ENCODE data around the gene NELL1. TPM values are rescaled to one million over a fixed set of nuclear protein-coding genes. Genes with fewer than 3 reads are reported as not detected.

Gene NELL1
- total RNA-seq, 2 donors from 2014 or later, result 0.19 TPM; not detected in 1

GRCh38 chr11:20874358-20874757 is 205.0 kb downstream of the NELL1 start:
- DNase-seq, result no peak
- Histone ChIP-seq H3K9me3 (no peaks in the 10 kb centered on the region), H3K27ac (no peak overlapping the region), H3K4me1 (no peaks in the 10 kb centered on the region), H3K4me3 (no peak overlapping the region), H3K27me3 (no peaks in the 10 kb centered on the region), H3K36me3 (no peaks in the 10 kb centered on the region), H3K9ac (ENCODE audit: low read depth in 2 of 2, low read length in 2 of 2) (no peak overlapping the region)
- intact Hi-C loops (cut with DNase I), result no loop called here
- TF ChIP-seq CTCF (IDR thresholded peaks at IDR 0.05), result no peak

- no peak overlapping the region for H3K9ac ChIP-seq (ENCODE audit: low read depth in 2 of 2, low read length in 2 of 2)
- H3K36me3 ChIP-seq, result no peaks in the 10 kb centered on the region
- H3K4me1 ChIP-seq, result no peaks in the 10 kb centered on the region
- H3K27ac ChIP-seq, result no peak overlapping the region
- no peaks in the 10 kb centered on the region for H3K27me3 ChIP-seq
- H3K9me3 ChIP-seq, result no peaks in the 10 kb centered on the region
- intact Hi-C loops (cut with DNase I), result no loop called here
- TF ChIP-seq CTCF (IDR thresholded peaks at IDR 0.05), result no peak
- no peak for DNase-seq
- H3K4me3 ChIP-seq, result no peak overlapping the region
These were observed 206.5 kb downstream of the NELL1 start for GRCh38 chr11:20875889-20876288.

GRCh38 chr11:20876738-20877137 is 207.4 kb downstream of the NELL1 start:
- DNase-seq, result no peak
- H3K9ac ChIP-seq (ENCODE audit: low read depth in 2 of 2, low read length in 2 of 2), result no peak overlapping the region
- no peaks in the 10 kb centered on the region for H3K4me1 ChIP-seq
- intact Hi-C loops (cut with DNase I), result no loop called here
- H3K4me3 ChIP-seq, result no peak overlapping the region
- no peaks in the 10 kb centered on the region for H3K27me3 ChIP-seq
- H3K9me3 ChIP-seq, result no peaks in the 10 kb centered on the region
- TF ChIP-seq CTCF (IDR thresholded peaks at IDR 0.05), result no peak
- no peak overlapping the region for H3K27ac ChIP-seq
- no peaks in the 10 kb centered on the region for H3K36me3 ChIP-seq

- Histone ChIP-seq H3K9me3 (no peaks in the 10 kb centered on the region), H3K27ac (no peak overlapping the region), H3K36me3 (no peaks in the 10 kb centered on the region), H3K4me1 (no peaks in the 10 kb centered on the region), H3K4me3 (no peak overlapping the region), H3K9ac (ENCODE audit: low read depth in 2 of 2, low read length in 2 of 2) (no peak overlapping the region), H3K27me3 (no peaks in the 10 kb centered on the region)
- DNase-seq, result no peak
- intact Hi-C loops (cut with DNase I), result no loop called here
- TF ChIP-seq CTCF (IDR thresholded peaks at IDR 0.05), result no peak
These were observed 210.7 kb downstream of the NELL1 start for GRCh38 chr11:20880094-20880493.

GRCh38 chr11:20881328-20882079 is 212.1 kb downstream of the NELL1 start:
- Histone ChIP-seq H3K9me3 (no peaks in the 10 kb centered on the region), H3K4me3 (no peak overlapping the region), H3K36me3 (no peaks in the 10 kb centered on the region), H3K27ac (no peak overlapping the region), H3K9ac (ENCODE audit: low read depth in 2 of 2, low read length in 2 of 2) (no peak overlapping the region), H3K27me3 (no peaks in the 10 kb centered on the region), H3K4me1 (no peaks in the 10 kb centered on the region)
- intact Hi-C loops (cut with DNase I), result no loop called here
- DNase-seq, result no peak
- no peak for TF ChIP-seq CTCF (IDR thresholded peaks at IDR 0.05)

All from colonic mucosa (tissue), 4 donors.